Ramos (cell line): ENCODE measurements around the gene CADPS.

ENCODE experiments used
- in situ Hi-C: fragments of 300-500 bp; cut with MboI; formaldehyde crosslinking; loops from one replicate; pipeline ENCODE4 v1.14.3; 2022; ENCODE audit warnings: low sequenced_read_pairs; ENCODE audit not compliant: unreplicated experiment

Gene CADPS

DNA sequence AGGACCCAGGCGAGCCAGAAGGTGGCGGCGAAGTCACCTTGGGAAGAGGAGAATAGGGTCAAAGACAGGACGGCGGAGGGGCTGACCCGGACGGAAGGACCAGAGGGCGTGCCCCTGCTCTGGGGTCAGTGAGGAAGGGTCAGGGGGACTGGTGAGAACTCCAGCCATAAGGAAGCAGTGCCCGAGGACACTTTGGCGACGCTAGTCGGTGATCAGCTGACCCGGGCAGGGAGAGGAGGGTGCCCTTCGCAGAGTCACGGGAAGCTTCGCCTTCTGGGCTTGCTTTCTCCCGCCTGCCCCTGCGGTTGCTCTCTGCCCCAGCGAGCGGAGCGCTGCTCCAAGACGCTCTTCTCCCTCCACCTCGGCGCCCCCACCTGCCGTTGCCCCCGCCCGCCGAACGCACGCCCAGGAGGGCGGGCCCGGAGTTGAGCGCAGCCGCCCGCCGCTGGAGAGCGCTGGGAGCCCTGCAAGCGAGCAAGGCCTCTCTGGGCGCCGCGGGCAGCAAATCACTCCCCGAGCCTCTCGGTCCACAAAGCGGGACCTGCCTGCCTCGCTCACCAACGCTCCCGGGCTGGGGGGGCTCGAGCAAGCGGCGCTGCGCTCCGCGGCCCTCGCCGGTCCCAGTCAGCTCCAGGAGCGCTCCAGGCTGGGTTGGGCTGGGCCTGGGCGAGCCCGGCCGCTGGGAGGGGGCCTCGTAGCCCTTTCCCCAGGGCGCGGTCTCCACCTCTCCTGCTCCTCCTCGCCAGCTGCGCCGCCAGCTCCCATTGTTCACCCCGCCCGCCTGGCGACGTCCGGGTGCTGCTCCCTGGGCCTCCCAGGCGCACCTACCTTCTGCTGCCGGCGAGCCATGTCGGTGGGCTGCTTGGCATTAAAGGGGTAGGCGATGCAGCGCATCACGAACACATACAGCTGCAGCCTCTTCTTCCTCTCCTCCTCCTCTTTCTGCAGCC is 1.2 kb downstream of the CADPS start:
- in situ Hi-C loops = loop anchor here (10.0 kb wide), 1 partner anchor 209 kb away; no protein-coding TSS in a partner anchor

- in situ Hi-C loops = loop anchor here (10.0 kb wide), 1 partner anchor 209 kb away; no protein-coding TSS in a partner anchor
Measured at GRCh38 chr3:62873451-62873760, 1.8 kb downstream of the CADPS start.

- in situ Hi-C loops = loop anchor here (10.0 kb wide), 1 partner anchor 208 kb away; no protein-coding TSS in a partner anchor
Measured at GRCh38 chr3:62872318-62872717, 2.9 kb downstream of the CADPS start.

GRCh38 chr3:62870321-62870720 is 4.9 kb downstream of the CADPS start:
- in situ Hi-C loops = loop anchor here (10.0 kb wide), 1 partner anchor 206 kb away; no protein-coding TSS in a partner anchor

GRCh38 chr3:62863648-62864047 is 11.6 kb downstream of the CADPS start:
- in situ Hi-C loops = no loop called here

- in situ Hi-C loops = no loop called here
Measured at GRCh38 chr3:62859203-62859791, 15.9 kb downstream of the CADPS start.

GRCh38 chr3:62845996-62846395 is 29.2 kb downstream of the CADPS start:
- in situ Hi-C loops = no loop called here

GRCh38 chr3:62843508-62843907 is 31.7 kb downstream of the CADPS start:
- in situ Hi-C loops = no loop called here

DNA sequence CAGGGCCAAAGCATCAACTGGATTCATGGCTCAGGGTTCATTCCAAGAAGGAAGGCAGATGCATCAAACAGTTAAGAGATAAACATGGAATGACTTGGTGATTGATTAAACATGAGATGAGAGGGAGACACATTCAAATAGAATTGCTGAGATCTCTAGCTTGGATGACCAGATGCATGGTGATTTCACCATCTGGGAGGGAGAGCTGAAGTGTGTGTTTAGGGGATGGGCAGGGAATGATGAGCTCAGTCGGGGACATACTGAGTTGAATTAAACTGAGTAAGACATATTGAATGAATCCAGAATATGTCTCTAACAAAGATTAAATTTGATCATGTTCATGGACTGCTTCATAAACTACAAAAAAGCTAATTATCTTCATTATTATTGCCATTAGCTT is 35.5 kb downstream of the CADPS start:
- in situ Hi-C loops = no loop called here

DNA sequence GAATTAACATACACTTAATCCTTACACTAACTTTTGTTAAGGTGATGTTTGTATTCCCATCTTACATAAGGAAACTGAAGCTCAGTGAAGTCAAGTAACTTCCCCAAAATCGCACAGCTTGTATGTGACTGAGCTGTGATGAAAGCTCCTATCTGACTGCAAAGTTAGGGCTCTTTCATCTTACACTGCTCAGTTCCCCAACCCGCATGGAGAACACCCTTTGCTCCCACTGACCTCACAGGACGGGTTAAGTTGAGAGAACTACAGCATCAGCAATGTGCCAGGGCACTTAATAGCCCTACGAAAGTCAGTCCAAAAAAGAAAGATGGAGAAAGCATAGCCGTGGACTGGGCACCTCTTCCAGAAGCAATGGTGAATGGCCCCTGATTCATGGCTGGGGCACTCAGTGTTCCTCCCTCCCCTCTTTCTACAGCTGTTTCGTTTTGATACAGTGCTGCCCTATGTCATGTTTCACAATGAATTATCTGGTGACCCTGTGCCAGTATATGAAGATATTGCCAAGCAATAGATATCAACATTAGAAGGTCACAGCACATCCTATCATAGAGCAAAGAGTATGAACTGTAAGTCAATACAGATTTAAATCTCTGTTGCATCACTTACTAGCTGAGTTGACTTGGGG is 38.0 kb downstream of the CADPS start:
- in situ Hi-C loops = no loop called here

DNA sequence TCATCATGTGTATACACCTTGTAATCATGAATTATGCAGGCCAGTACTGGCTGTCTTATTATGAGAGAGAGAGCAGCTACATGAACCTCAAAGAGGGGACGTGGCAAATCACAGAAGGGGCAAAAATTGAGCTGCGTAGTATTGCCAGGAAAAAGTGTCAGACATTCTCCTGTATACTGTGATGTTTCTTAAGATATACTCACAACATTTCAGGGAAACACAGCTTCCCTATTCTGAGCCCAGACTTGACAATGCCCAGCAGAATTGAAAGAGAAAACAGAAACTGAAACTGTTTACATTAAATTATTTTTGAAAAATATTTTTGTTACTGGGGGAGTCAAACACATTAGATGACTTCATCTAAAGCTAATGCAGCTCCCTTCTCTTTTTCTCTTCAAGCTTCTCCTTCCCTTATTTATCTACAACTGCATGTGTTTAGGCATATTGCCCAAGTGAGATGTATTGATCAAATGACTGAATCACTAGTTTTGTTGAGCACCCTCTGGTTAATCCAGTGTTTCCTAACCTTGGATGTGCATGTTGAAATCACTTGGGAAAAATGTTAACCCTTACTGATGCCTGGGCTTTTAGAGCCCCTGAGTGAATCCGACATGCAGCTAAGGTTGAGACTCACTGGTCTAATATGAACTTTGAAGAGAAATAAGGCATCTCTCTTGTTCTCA is 39.5 kb downstream of the CADPS start:
- in situ Hi-C loops = no loop called here

GRCh38 chr3:62833538-62833937 is 41.7 kb downstream of the CADPS start:
- in situ Hi-C loops = no loop called here

DNA sequence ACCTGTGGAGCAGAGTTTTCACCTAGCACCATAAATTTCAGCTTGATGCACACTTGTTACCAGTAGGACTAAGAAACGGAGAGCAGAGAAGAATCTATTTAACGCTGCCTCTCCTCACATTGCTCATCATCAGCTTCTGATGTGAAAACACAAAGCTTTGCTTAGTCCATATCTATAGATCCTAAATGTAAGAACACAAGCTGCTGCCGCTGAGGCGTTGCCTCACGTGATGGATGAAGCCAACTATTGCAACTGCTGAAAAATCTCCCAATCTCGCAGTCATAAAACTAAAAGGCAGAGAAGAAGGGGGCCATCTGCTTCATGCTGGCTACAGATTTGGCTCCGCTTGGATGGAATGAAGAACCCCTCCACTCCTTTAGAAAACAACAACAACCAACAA is 42.7 kb downstream of the CADPS start:
- in situ Hi-C loops = no loop called here

DNA sequence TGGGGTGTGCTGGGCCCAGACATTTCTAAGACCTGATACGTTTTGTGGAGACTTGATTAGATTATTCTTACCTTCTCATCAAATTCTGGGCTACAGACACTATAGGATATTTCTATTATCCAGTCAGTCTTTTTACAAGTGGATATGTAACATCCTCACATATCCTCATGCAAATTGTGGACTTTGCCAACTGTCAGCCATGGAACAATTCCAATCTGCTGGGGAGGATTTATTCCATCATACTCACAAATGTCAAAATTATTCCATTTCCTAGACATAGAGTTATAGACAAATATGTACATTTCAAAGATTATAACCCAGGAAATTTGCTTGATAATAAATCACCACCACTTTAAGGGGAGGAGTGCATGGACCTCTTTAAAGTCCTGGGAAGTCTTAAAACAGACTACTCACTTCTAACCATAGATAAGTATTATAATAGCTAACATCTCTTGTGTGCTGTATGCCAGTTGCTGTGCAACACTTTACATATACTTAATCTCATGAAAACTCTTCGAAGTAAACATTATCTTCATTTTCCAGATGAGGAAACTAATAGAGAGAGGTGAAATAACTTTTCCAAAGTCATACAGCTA is 44.4 kb downstream of the CADPS start:
- in situ Hi-C loops = no loop called here

DNA sequence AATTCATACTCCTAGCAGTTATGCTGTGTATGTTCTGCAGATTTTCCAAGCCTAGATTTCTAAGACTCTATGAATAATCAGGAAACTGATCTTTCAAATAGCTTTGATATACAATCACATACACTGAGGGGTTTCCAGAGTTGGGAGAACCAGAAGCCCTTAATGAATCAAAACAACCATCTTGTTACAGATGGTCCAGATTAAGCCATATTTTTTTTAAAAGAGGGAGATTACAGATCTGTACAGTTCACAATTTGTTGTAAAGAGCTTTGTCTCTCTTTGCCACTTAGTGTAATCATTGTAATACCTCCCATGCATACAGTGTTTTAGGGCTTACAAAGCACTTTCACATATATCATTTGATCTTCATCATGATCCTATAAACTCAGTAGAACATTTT is 47.7 kb downstream of the CADPS start:
- in situ Hi-C loops = no loop called here

DNA sequence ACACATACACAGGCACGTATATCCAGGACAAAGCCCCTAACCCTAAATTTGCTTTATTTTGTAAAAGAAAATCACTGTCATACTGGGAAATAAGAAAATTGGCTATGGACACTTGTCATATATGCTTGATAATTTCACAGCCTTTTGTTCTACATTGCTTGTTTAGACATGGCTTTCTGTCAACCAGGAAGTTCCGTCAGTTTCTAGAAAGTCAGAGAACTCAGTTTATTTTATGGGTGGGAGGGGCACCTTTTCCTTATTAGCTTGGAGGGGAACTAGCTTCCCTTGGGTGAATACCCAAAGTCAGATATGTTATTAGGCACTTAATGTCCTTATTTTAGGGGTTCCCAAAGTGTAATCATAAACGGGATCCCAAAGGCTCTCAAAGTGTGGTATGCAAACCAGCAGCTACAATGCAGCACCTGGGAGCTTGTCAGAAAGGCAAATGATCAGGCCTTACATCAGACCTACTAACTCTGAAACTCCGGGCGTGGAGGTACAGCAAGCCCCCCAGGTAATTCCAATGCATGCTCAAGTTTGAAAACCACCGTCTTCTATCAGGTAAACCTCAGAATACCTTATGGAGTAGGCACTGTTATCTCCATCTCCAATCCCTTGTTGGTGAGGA is 50.1 kb downstream of the CADPS start:
- in situ Hi-C loops = no loop called here

DNA sequence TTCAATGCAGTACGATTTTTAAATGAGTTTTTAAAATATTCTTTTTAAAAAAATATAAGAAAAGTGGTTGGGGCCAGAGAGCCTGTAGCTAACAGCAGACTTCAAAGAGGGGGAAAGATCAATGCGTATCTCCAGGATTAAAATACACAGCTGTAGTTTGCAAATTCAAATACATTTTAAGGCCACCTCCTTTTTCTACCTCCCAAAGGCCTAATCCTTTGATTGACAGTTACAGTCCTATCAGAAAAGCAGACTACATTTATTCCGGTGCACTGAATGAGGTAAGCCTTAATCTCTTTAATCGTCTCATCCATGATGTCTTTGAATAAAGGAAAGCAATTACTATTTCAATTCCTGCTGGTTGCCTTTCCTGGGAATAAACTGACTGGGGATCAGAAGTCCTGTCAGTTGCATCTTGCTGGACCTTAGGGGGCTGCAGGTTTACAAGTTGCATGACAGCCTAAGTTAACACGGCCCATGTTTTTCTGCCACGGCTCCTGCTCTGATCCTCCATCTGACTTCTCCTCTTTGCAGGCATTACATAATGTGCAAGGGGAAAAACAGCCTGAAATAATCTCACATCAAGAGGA is 51.7 kb downstream of the CADPS start:
- in situ Hi-C loops = no loop called here

GRCh38 chr3:62822905-62823304 is 52.3 kb downstream of the CADPS start:
- in situ Hi-C loops = no loop called here

GRCh38 chr3:62818347-62818746 is 56.9 kb downstream of the CADPS start:
- in situ Hi-C loops = loop anchor here (5.0 kb wide), 1 partner anchor 146 kb away; no protein-coding TSS in a partner anchor
